HuH-7 (cell line): ENCODE data around the gene BNIPL.
A peak's percentile ranks its signal among the peaks of the same experiment; 100 is the strongest.

Experiments used
- DNase-seq: peaks from one replicate; pipeline ENCODE4 v3.0.0; 2011; ENCODE audit warnings: low spot score

The BNIPL gene

DNA sequence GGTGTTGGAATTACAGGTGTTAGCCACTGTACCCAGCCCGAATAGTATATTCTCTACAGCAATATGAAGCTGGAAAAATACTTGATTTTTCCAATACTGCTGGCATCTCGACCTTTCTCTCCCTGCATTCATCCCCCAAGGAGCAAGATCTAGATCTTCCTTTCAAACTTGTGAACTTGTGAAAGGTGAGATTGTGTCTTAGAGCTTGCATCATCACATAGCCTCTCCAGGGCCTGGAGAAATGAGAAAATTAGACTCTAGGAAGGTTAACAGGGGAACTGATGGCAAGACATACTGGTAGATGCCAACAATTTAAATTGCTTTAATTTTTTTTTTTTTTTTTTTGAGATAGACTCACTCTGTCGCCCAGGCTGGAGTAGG, 26.1 kb upstream of the BNIPL start:
- no peak for DNase-seq

DNA sequence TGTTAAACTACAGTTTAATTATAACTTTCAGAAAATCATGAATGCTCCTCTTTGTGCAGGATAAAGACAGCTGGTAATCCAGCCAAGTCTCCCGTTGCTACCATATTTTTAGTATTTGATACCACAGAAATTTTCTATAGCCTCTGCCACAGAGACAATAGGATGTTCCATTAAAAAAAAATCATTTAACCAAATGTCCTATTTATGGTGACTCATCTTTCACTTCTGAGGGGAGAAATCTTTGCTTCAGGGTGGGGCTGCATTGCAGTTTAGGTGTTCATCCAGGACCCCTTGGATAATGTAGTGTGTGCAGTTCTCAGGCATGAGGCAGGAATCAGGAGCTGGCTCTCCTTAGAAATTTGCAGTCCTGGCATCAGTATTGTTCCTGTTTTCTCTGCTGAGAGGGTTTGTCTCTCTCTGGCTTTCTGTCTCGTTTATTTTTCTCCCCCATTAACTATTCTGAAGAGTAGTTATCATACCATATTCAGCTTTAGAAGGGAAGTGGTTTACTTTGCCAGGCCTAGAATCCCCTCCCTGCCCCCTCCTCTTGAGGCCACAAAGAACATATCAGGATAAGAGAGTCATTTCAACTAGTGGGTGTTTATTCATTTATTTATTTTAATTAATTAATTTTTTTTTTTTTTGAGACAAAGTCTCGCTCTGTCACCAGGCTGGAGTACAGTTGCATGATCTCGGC, 25.1 kb upstream of the BNIPL start:
- no peak for DNase-seq

DNA sequence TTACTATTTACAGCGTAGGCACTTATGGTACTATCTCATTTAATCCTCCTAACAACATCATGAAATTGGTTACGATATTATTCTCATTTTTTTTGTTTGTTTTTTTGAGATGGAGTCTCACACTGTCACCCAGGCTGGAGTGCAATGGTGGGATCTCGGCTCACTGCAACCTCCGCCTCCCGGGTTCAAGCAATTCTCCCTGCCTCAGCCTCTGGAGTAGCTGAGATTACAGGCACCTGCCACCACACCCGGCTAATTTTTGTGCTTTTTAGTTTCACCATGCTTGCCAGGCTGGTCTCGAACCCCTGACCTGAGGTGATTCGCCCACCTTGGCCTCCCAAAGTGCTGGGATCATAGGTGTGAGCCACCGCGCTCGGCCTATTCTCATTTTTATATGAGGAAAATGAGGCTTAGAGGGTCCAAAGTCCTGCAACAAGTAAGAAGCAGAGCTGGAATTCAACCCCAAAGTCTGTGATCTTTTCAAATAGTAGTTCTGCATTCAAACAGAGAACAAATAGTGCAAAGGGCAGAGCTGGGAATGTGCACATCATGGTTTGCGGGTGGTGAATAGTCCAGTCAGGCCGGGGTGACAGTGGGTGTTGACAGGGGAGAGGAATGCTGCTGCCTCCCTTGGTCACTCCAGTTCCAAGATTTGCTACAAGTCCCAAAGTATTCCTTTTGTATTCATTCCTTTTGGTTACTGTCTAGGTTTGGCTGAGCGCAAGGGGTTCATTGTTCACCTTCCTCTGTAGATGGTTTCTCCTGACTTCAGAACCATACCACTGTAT, 23.5 kb upstream of the BNIPL start:
- peak; percentile 61 for DNase-seq

DNA sequence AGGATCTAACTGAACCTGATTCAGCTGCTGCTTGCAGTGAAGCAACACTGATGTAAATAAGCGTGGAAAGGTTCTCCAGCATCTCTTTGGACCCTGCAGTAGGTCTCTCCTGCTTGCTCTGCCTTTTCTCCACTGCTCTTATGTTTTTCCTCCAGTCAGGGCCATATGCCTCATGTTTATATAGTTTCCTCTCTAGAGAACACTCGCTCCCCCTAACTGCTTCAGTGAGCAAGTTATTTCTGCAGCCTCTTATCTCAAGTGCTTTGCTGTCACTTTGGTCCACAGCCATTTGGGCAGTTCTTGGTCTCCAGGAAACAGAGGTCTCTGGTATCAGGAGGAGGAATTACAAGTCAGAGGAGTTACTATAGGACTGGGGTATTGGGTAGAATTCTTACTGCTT, 22.9 kb upstream of the BNIPL start:
- DNase-seq, result no peak

DNA sequence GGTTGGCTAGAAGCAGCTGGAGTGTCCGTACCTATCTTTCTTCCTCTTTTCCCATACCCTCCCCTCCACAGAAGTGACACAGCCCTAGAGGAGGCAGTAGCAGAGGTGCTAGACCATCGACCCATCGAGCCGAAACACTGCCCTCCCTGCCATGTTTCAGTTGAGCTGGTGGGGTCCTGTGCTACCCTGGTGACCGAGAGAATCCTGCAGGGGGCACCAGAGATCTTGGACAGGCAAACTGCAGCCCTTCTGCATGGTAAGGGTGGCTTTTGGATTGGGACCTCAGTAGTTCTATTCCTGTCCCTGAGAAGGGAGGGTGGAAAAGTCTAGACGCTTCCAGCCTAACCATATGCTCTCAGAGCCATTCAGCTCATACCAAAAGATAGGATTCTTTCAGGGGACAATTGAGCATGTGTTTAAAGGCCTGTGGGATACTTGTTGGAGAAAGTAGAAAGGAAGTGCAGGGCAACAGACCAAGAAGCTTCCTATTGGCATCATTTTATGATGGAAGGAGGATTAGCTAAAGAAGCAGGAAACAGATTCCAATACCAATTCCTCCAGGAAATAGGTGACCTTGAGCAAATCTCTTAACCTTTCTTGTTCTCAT, 11.7 kb upstream of the BNIPL start:
- peak; percentile 61 for DNase-seq

DNA sequence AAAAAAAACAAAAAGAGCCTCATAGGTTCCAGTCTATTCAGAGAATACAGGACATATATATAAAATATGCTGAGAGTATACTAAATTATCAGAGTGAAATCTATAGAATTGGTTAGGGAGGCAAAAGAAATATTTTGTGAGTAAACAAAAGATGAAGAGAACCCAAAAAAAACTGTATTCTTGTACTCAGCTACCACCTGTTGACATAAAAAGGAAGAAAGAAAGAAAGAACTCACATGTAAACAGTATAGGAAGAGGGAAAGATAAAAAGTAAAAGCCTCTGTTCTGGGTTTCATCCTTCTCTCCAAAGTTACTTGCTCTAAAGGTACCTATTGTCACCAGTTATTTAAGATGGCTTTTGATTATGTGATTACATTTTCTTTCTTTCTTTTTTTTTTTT, 9.9 kb upstream of the BNIPL start:
- DNase-seq, result no peak

DNA sequence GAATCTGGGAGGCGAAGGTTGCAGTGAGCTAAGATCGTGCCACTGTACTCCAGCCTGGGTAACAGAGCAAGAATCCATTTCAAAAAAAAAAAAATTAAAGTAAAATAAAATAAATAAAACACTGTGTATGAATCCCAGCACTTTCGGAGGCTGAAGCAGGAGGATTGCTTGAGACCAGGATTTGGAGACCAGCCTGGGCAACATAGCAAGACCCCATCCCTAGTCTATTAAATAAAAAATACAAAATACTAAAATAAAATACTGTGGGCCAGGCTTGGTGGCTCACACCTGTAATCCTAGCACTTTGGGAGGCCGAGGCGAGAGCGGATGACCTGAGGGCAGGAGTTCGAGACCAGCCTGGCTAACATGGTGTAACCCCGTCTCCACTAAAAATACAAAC, 4.2 kb upstream of the BNIPL start:
- no peak for DNase-seq

DNA sequence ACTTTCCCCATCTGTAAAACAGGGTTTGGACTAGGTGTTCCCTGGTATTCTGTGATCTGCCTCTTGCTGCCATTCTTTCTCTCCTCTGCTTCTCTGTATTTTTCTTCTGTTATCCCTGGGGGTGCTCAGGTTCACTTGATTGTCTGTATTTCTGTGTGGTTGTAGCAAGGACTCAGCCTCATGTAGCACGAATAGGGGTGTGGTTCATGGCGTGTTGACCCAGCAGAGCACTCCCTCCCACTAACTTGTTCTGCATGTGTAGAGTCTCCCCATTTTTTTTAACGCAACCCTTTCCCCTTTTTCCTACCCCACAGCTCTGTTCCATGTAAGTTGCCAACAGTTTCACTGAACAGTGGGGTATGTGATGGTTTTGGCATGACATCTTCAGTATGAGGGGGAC, 1.2 kb upstream of the BNIPL start:
- no peak for DNase-seq

DNA sequence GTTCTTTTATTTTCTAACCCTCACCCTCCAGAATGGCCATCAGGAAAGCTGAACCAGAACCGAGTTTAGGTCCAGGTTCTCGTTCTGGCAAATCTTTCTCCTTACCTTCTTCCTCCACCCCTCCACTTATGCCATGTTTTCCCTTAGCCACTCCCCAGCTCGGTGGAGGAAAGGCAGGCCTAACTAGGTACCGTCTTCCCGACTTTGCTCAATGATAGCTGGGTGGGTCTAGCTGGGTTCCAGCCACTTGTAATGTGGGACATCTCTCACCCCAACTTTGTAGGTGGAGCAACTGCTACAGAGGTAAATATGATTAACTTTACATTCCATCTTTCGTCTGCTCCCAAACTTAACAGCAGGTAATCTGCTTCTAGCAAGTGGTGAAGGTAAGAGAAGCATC, 646 bp downstream of the BNIPL start:
- no peak for DNase-seq

DNA sequence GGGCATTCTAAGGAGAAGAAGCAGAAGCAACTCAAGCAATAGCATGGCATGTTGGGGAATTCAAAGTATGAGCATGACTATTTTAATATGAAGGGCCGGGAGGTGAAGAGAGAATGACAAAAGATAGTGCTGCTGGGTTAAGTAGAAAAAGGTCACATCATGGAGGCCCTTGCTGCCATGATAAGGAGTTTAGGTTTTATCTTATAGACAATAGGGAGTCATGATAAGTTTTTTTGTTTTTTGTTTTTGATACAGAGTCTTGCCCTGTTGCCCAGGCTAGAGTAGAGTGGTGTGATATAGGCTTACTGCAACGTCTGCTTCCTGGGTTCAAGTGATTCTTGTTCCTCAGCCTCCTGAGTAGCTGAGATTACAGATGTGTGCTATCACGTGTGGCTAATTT, 3.1 kb downstream of the BNIPL start:
- no peak for DNase-seq

DNA sequence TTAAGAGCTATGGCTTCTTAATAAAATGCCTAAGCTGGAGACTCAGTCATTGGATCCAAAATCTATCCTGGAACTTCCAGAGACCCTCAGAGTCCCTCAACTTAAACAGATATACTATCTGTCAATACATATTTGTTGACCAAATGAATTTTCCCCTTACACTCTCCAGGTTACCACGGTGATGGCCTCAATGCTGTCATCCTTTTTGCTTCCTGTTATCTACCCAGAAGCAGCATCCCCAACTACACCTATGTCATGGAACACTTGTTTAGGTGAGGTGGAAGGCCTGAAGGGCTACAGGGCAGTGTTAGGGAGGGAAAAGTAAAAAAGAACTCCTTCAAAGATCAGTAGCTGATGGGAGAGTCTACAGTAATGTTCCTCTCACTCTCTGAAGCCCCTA, 6.8 kb downstream of the BNIPL start:
- DNase-seq, result no peak

DNA sequence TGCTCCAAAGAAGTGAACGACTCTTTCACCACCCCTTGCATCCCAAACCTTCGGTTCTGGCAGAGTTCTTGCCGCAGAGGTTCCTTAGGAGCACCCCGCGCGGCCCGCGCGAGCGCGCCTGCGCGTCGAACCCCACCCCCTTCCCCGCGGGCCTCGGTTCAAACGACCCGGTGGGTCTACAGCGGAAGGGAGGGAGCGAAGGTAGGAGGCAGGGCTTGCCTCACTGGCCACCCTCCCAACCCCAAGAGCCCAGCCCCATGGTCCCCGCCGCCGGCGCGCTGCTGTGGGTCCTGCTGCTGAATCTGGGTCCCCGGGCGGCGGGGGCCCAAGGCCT, 11.2 kb downstream of the BNIPL start, which contains the start of gene C1orf56:
Gene C1orf56 (plus strand): TSS at position 161 of the 334 bp plus-strand sequence. CDS start 97 bp downstream, at position 258.
- peak; percentile 83 for DNase-seq

DNA sequence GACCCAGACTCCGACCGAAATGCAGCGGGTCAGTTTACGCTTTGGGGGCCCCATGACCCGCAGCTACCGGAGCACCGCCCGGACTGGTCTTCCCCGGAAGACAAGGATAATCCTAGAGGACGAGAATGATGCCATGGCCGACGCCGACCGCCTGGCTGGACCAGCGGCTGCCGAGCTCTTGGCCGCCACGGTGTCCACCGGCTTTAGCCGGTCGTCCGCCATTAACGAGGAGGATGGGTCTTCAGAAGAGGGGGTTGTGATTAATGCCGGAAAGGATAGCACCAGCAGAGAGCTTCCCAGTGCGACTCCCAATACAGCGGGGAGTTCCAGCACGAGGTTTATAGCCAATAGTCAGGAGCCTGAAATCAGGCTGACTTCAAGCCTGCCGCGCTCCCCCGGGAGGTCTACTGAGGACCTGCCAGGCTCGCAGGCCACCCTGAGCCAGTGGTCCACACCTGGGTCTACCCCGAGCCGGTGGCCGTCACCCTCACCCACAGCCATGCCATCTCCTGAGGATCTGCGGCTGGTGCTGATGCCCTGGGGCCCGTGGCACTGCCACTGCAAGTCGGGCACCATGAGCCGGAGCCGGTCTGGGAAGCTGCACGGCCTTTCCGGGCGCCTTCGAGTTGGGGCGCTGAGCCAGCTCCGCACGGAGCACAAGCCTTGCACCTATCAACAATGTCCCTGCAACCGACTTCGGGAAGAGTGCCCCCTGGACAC, 11.7 kb downstream of the BNIPL start:
- DNase-seq, result no peak

DNA sequence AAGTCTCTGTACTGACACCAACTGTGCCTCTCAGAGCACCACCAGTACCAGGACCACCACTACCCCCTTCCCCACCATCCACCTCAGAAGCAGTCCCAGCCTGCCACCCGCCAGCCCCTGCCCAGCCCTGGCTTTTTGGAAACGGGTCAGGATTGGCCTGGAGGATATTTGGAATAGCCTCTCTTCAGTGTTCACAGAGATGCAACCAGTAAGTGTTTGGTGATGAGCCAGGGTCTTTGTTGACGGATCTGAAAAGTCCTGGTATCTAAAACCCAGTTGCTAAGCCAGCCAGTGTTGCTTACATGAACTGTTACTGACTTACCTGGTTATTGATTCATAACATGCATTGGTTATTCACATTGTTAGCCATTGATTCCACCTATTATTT, 12.3 kb downstream of the BNIPL start:
- DNase-seq, result peak; percentile 87

DNA sequence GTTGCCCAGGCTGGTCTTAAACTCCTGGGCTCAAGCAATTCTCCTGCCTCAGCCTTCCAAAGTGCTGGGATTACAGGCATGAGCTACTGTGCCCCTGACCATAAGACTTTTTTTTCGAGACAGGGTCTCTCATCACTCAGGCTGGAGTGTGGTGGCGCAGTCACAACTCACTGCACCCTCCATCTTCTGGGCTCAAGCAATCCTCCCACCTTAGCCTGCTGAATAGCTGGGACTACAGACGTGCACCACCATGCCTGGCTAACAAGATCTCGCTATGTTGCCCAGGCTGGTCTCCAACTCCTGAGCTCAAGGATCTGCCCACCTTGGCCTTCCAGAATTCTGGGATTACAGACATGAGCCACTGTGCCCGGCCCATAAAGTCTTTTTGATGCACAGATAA, 13.1 kb downstream of the BNIPL start:
- DNase-seq, result no peak

DNA sequence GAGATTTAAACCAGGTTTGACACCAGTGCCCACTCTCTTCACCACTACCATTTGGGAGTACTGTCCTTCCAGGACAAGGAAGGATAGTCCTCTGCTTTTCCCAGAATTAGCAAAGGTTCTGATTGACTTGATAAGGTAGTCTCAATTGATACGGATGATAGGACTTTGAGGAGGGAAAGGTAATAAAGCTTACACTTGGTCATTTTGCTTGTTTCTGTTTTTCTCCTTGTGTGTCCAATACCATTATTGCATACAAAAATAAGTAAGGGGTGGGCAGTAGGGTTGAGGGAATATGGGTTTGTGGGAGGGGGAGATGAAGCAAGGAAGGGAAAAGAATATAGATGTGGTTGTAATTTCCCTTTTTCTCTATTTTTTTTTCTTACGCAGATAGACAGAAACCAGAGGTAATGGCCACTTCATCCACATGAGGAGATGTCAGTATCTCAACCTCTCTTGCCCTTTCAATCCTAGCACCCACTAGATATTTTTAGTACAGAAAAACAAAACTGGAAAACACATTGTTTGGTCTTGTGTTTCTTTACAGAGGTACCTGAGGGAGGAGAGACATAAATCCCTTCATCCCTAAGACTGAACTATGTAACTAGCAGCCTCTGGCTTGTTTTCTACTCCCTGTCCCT, 13.8 kb downstream of the BNIPL start:
- no peak for DNase-seq

DNA sequence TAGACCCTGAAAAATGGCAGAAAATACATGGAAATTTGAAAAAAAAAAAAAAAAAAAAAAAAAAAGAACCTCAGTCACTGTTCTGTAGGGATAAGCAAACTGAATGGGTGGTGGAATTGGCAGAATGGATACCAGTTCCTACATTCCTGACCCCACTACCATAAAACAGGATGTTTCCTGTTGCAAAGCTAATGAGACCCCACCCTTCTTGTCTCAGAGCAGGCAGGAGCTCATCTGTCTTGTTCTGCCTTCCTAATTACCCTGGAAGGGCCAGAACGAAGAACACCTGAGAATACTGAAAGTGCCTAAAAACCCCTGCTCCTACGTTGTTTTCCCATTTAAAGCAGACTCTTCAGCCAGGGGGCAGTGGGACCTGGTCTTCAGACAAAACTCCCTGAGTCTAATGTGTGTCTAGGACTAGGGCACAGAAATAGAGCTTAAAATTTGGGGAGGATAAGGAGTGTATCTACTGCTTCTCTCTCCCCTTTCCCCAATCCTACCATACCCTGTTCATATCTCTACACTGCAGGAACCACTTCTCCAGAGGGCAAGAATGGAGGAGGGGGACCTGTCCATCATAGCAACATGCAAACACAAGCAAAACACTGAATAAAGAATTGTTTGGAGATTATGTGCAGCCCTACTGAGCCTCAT, 15.1 kb downstream of the BNIPL start:
- DNase-seq, result no peak

DNA sequence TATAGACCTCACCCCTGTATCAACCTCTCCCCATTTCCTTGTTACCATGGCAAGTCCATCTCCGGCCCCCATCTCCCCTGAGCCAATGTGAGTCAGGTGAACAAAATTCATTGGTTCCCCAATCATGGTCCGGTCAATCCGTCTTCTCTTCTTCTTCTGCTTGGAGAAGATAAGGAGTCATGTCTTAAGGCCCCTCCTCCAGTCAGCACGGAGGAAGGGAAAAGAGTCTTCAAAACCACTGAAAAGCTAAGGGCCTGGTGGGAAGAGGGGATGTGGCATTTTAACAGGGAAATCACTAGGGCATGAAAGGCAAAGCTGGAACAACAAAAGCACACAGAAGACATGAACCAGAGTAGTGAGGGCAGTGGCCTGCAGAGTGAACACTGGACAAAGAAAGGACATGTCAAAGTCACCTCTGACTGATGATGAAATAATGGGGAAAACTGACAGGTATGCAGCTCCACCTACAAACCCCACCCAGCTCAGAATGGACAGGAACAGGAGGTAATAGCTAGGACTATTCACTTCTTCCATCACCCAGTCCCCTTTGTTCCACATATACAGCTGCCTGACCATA, 18.7 kb downstream of the BNIPL start:
- DNase-seq, result no peak

DNA sequence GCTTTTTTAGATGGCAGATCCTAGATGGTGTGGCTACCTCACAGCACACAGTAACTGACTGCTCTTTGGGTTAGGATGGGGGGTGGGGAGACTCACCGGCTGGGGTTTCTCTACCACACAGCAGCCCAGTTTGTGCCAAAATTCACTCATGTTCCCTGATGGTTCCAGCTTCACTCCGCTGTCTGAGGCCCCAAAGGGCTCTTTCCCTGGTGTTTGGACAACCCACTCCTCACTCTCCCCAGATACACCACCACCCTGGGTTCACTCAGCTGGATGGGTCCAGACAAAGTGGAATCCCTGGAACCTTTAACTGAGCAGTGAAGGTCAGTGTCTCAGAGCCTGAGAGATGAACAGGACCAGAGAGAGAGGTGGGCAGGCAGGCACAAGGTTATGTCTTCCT, 19.2 kb downstream of the BNIPL start:
- DNase-seq, result no peak

DNA sequence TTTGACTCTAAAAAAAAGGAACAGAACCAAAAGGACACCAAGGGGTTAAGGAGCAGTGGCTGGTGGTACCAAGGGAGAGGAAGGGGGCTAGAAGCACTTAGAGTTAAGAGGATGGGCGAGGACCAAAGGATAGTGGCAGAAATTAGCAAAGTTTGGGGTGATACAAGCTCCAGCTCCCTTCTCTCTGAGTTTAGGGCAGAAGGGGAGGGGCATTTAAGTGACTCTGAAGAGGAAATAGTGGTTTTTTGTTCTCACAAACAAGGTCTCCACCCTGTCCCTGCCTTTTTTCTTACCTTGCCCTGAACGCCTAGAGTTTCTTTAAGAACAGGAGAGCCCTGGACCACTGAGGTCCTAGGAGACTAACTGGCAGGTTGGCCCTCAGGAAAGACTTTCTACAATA, 19.8 kb downstream of the BNIPL start:
- no peak for DNase-seq

DNA sequence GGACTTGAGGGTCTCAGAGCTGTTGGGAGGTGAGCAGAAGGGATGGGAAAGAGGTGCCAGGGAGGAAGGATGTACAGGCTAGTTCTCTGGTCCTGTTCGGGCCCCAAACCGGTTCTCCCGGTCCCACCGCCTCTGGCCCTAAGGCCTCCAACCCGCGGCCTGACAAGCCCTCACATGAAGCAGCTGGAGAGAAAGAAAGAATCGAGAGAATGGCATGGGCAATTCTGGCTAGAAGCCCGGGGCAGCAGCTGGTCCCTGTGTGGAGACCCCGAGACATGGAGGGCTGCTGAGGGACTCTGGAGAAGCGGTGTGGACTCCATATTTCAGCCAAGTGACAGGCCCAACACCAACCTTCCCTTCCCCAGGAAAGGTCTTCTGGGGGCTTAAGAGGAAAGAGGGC, 22.3 kb downstream of the BNIPL start:
- DNase-seq, result no peak
